H1 (cell line): ENCODE measurements around the gene PFKFB3. TPM values are rescaled to one million over a fixed set of nuclear protein-coding genes. Genes with fewer than 3 reads are reported as not detected.

Experiments
- CTCF ChIA-PET: fragments of 300-600 bp; sonication (Branson Sonifier 250); formaldehyde crosslinking; loops from one replicate; lab custom pipeline; 2021; ENCODE audit not compliant: partially characterized antibody; lab: Charles Lee
- POLR2A ChIA-PET: fragments of 300-600 bp; sonication (Branson Sonifier 250); formaldehyde crosslinking; loops from one replicate; lab custom pipeline; 2021; ENCODE audit warnings: inconsistent platforms; ENCODE audit not compliant: partially characterized antibody; lab: Charles Lee
- DNase-seq, 2 experiments: peaks; one replicate each; pipeline versions ENCODE4 v3.0.0 to v3.0.0-alpha.2; 2010 to 2022; ENCODE audit warnings: low spot score in 2 of 2, low read depth in 1 of 2, mixed read lengths in 1 of 2
- FAIRE-seq: peaks from 2 replicates; lab custom pipeline; 2011; peaks lifted over from hg19 to GRCh38; lab: Jason Lieb, UNC
- H2AFZ ChIP-seq: 2 replicates; pipeline ENCODE4 v1.8.1; 2012; ENCODE audit warnings: low read length, inconsistent platforms
- H2AK5ac ChIP-seq: 2 replicates; pipeline ENCODE4 v1.6.1; 2013; ENCODE audit warnings: low read depth, low read length
- H2BK120ac ChIP-seq: replicated peaks from 2 replicates; pipeline ENCODE3; 2013; ENCODE audit warnings: low read depth, low read length, inconsistent platforms
- H2BK12ac ChIP-seq: 2 replicates; pipeline ENCODE4 v1.6.1; 2013; ENCODE audit warnings: low read depth, low read length
- H2BK15ac ChIP-seq: 2 replicates; pipeline ENCODE4 v1.6.1; 2013; ENCODE audit warnings: low read length
- H2BK20ac ChIP-seq: 2 replicates; pipeline ENCODE4 v1.6.1; 2013; ENCODE audit warnings: low read length
- H2BK5ac ChIP-seq: 2 replicates; pipeline ENCODE4 v1.6.1; 2013; ENCODE audit warnings: low read depth, low read length
- H3K14ac ChIP-seq: 2 replicates; pipeline ENCODE4 v1.6.1; 2013; ENCODE audit warnings: inconsistent platforms; ENCODE audit not compliant: insufficient read length
- H3K18ac ChIP-seq: 2 replicates; pipeline ENCODE4 v1.6.1; 2013; ENCODE audit warnings: low read length; ENCODE audit errors: extremely low read depth
- H3K23ac ChIP-seq: 2 replicates; pipeline ENCODE4 v1.6.1; 2013; ENCODE audit warnings: inconsistent platforms; ENCODE audit not compliant: insufficient read length
- H3K23me2 ChIP-seq: 2 replicates; pipeline ENCODE4 v1.6.1; 2013; ENCODE audit warnings: low read depth, low read length
- H3K27ac ChIP-seq: 2 replicates; pipeline ENCODE4 v1.6.1; 2011; ENCODE audit warnings: low read depth, low read length, inconsistent platforms
- H3K27me3 ChIP-seq, 4 experiments: replicated peaks in 1 of 4; 1 replicate in 1 of 4; 2 replicates in 3 of 4; pipeline versions ENCODE4 v1.6.1 to v1.8.1; 2011 to 2013; ENCODE audit warnings: low read length in 3 of 4, mild to moderate bottlenecking in 3 of 4, inconsistent platforms in 2 of 4, mixed read lengths in 2 of 4, moderate library complexity in 1 of 4; ENCODE audit not compliant: control insufficient read depth in 3 of 4, insufficient read depth in 3 of 4; ENCODE audit errors: extremely low read depth in 1 of 4
- H3K36me3 ChIP-seq, 4 experiments: 2 replicates each; pipeline versions ENCODE4 v1.6.1 to v1.8.1; 2011 to 2013; ENCODE audit warnings: mild to moderate bottlenecking in 4 of 4, low read length in 3 of 4, moderate library complexity in 2 of 4, control low read depth in 1 of 4, inconsistent platforms in 1 of 4; ENCODE audit not compliant: insufficient read depth in 4 of 4, control insufficient read depth in 2 of 4
- H3K4ac ChIP-seq: replicated peaks from 2 replicates; pipeline ENCODE3; 2013; ENCODE audit warnings: low read length, low read depth, mixed read lengths, inconsistent platforms; ENCODE audit not compliant: insufficient read length
- H3K4me1 ChIP-seq, 4 experiments: replicated peaks in 1 of 4; 1 replicate in 1 of 4; 2 replicates in 3 of 4; pipeline versions ENCODE4 v1.6.1 to v1.8.1; 2011 to 2013; ENCODE audit warnings: low read length in 3 of 4, inconsistent platforms in 2 of 4, mixed read lengths in 1 of 4; ENCODE audit not compliant: insufficient read depth in 4 of 4, control insufficient read depth in 3 of 4
- H3K4me2 ChIP-seq, 2 experiments: 2 replicates each; pipeline versions ENCODE4 v1.6.1 to v1.8.1; 2011 to 2013; ENCODE audit warnings: low read depth in 2 of 2, low read length in 2 of 2, control low read depth in 1 of 2, inconsistent platforms in 1 of 2, mild to moderate bottlenecking in 1 of 2; ENCODE audit not compliant: insufficient read depth in 1 of 2
- H3K4me3 ChIP-seq, 4 experiments: fragments of 200-600, 300-600 bp in 1 of 4; sonication (generic), shearing (Covaris generic), sonication (Bioruptor Twin) in 1 of 4; 2 replicates each; pipeline versions ENCODE4 v1.5.1 to v1.8.1; 2011 to 2016; ENCODE audit warnings: low read length in 4 of 4, low read depth in 3 of 4, control low read depth in 2 of 4, inconsistent platforms in 2 of 4, mild to moderate bottlenecking in 2 of 4, mixed read lengths in 1 of 4, moderate library complexity in 1 of 4; ENCODE audit not compliant: insufficient read depth in 2 of 4; ENCODE audit errors: extremely low read depth in 1 of 4
- H3K56ac ChIP-seq: replicated peaks from 2 replicates; pipeline ENCODE3; 2013; ENCODE audit warnings: low read depth, mild to moderate bottlenecking, mixed read lengths, low read length, inconsistent platforms; ENCODE audit not compliant: insufficient read length
- H3K79me1 ChIP-seq: 2 replicates; pipeline ENCODE4 v1.6.1; 2013; ENCODE audit warnings: low read depth, low read length, control low read depth
- H3K79me2 ChIP-seq, 2 experiments: 2 replicates each; pipeline versions ENCODE4 v1.6.1 to v1.8.1; 2012 to 2013; ENCODE audit warnings: low read length in 2 of 2, mild to moderate bottlenecking in 2 of 2, inconsistent platforms in 1 of 2; ENCODE audit not compliant: insufficient read depth in 2 of 2, control insufficient read depth in 1 of 2
- H3K9ac ChIP-seq, 4 experiments: replicated peaks in 1 of 4; 1 replicate in 1 of 4; 2 replicates in 3 of 4; pipeline versions ENCODE4 v1.6.1 to v1.8.1; 2011 to 2013; ENCODE audit warnings: low read depth in 3 of 4, low read length in 3 of 4, control low read depth in 2 of 4, mild to moderate bottlenecking in 2 of 4, moderate library complexity in 2 of 4, inconsistent platforms in 1 of 4; ENCODE audit errors: extremely low read depth in 1 of 4
- H3K9me3 ChIP-seq, 2 experiments: 2 replicates each; pipeline versions ENCODE4 v1.6.1 to v1.8.1; 2012 to 2013; ENCODE audit warnings: mild to moderate bottlenecking in 2 of 2, moderate library complexity in 2 of 2, control low read depth in 1 of 2, inconsistent platforms in 1 of 2, low read depth in 1 of 2, low read length in 1 of 2, mixed read lengths in 1 of 2; ENCODE audit not compliant: insufficient read depth in 2 of 2
- H4K20me1 ChIP-seq, 2 experiments: replicated peaks in 1 of 2; 2 replicates each; pipeline versions ENCODE3 to v1.8.1; 2011 to 2013; ENCODE audit warnings: inconsistent platforms in 2 of 2, low read length in 2 of 2, mild to moderate bottlenecking in 1 of 2; ENCODE audit not compliant: insufficient read depth in 2 of 2, control insufficient read depth in 1 of 2
- H4K5ac ChIP-seq: 2 replicates; pipeline ENCODE4 v1.6.1; 2013; ENCODE audit warnings: low read length, low read depth, mixed read lengths, inconsistent platforms; ENCODE audit not compliant: insufficient read length
- H4K8ac ChIP-seq: 2 replicates; pipeline ENCODE4 v1.8.0; 2013; ENCODE audit warnings: mild to moderate bottlenecking, moderate library complexity, low read length, inconsistent platforms; ENCODE audit not compliant: insufficient read depth; ENCODE audit errors: extremely low read depth
- H4K91ac ChIP-seq: replicated peaks from 2 replicates; pipeline ENCODE3; 2013; ENCODE audit warnings: low read length, mixed read lengths, inconsistent platforms; ENCODE audit not compliant: insufficient read length
- ASH2L ChIP-seq: fragments of 200-600, 300-600 bp; sonication (generic); IDR thresholded peaks from one replicate; pipeline ENCODE4 v1.7.1; 2017; ENCODE audit warnings: low read length
- EP300 ChIP-seq, 2 experiments: IDR thresholded peaks; 1 replicate in 1 of 2; 2 replicates in 1 of 2; pipeline ENCODE4 v1.6.1; 2011 to 2012; ENCODE audit warnings: low read depth in 2 of 2, low read length in 2 of 2, mild to moderate bottlenecking in 2 of 2, borderline replicate concordance in 1 of 2, inconsistent platforms in 1 of 2, moderate library complexity in 1 of 2
- POLR2AphosphoS5 ChIP-seq: IDR thresholded peaks from 2 replicates; pipeline ENCODE4 v1.6.1; 2011; ENCODE audit warnings: low read depth, low read length
- RFX5 ChIP-seq: IDR thresholded peaks from 2 replicates; pipeline ENCODE4 v1.6.1; 2011; ENCODE audit warnings: low read depth, low read length, improper control_type of control experiment, borderline replicate concordance
- WGBS, 2 experiments: shearing (Covaris generic) in 1 of 2; methylation state at CpG; one replicate each; pipeline versions ENCODE4 v1.1.6 to v1.1.7; 2013 to 2015; ENCODE audit warnings: low lambda C conversion rate in 2 of 2, mixed read lengths in 2 of 2, inconsistent platforms in 1 of 2, low coverage in 1 of 2, missing lambda C conversion rate in 1 of 2; ENCODE audit not compliant: insufficient replicate concordance in 2 of 2, insufficient coverage in 1 of 2, insufficient read length in 1 of 2; ENCODE audit errors: extremely low coverage in 1 of 2, missing lambda C conversion rate in 1 of 2; 5-methylcytosine and 5-hydroxymethylcytosine counted together
- polyA plus RNA-seq, 7 experiments: library from polyadenylated mRNA; depleted of rRNA in 3 of 7; stranded (reverse) in 5 of 7; unstranded in 2 of 7; fragments of >200 nt in 5 of 7; fragments of 200-250 nt in 2 of 7; gene quantifications; 1 replicate in 5 of 7; 2 replicates in 1 of 7; 4 replicates in 1 of 7; pipeline versions ENCODE4 v1.2.1 to v1.2.3, GENCODE V29; 2011 to 2013; ENCODE audit warnings: missing spikeins in 2 of 7, mixed read lengths in 2 of 7
- total RNA-seq: library from RNA; stranded (reverse); fragmentation: NEBNext Ultra II Directional; extraction: Animal tissue kit (Norgen Biotek cat#: 25700); gene quantifications from 2 replicates; pipeline ENCODE4 v1.2.1, GENCODE V29; 2021

Gene PFKFB3
- total and polyA plus RNA-seq, 2 of the 8 experiments (the other 6 are each of a cell fraction or from before 2014, with no cell fraction given): 15.6 to 32.0 TPM

DNA sequence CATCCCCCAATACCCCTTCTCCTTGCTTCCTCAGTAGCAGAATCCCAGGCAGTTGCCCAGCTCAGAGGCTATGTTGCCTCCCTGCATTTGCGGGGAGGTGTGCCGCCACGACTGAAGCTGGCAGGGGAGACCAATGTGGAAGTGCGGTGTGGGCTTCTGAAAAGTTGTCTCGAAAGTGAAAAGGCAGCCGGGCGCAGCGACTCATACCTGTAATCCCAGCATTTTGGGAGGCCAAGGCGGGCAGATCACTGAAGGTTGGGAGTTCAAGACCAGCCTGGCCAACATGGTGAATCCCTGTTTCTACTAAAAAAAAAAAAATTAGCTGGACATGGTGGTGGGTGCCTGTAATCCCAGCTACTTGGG, 15.9 kb upstream of the PFKFB3 start:
- Histone ChIP-seq H3K79me1 (peaks cover 2% of the 10 kb centered on the region), H3K23me2 (no peaks in the 10 kb centered on the region), H4K20me1 (peaks cover 0 to 2% of the 10 kb centered on the region in 2 experiments), H2BK120ac (no peak overlapping the region), H3K4ac (no peak overlapping the region), H3K4me2 (no peak overlapping the region), H3K79me2 (no peaks in the 10 kb centered on the region), H3K18ac (no peak overlapping the region), H3K4me1 (peaks cover 0 to 3% (median 0%) of the 10 kb centered on the region in 4 experiments; a peak in 1 of 7 replicates), H2AFZ (no peak overlapping the region), H3K9me3 (no peaks in the 10 kb centered on the region), H3K9ac (no peak overlapping the region), H4K5ac (no peak overlapping the region), H3K14ac (no peak overlapping the region), H2BK20ac (no peak overlapping the region), H2BK5ac (no peak overlapping the region), H4K8ac (no peak overlapping the region), H2BK12ac (no peak overlapping the region), H3K27ac (no peak overlapping the region), H3K56ac (no peak overlapping the region), H3K23ac (no peak overlapping the region), H3K27me3 (no peaks in the 10 kb centered on the region), H3K4me3 (no peak overlapping the region), H4K91ac (no peak overlapping the region), H2AK5ac (no peak overlapping the region), H2BK15ac (no peak overlapping the region), H3K36me3 (no peaks in the 10 kb centered on the region)
- FAIRE-seq: no peak
- CTCF ChIA-PET: interaction anchor here (0.6 to 1.7 kb wide), 4 partner anchors 10 to 1606 kb away, joined by 3 to 7 read pairs (median 3); no protein-coding TSS in a partner anchor
- POLR2A ChIA-PET: interaction anchor here (1.2 kb wide), 1 partner anchor 15 kb away, joined by 4 read pairs; the partner anchor contains the start of gene PFKFB3
- no peak for DNase-seq
- TF ChIP-seq EP300 (IDR thresholded peaks at IDR 0.05; ENCODE audit: borderline replicate concordance in 1 of 2, low read depth in 2 of 2, low read length in 2 of 2) (no peak), ASH2L (no peak), POLR2AphosphoS5 (no peak), RFX5 (no peak)
- WGBS, 2 experiments: 78% methylated on average over 9 of the region's 9 CpGs; no CpG with 5 or more reads in 1 of the 2 experiments
